DLD1 (cell line): ENCODE data around the gene FOS.
"Not testable (repeated sequence)": the region's sequence is repeated elsewhere in the genome, so short reads cannot be mapped to it uniquely, and the experiment has no call there.

Source experiments
- in situ Hi-C: cut with HindIII; loops from 2 replicates; pipeline ENCODE4 v1.10.0; 2017; ENCODE audit warnings: low sequenced_read_pairs

FOS gene

GRCh38 chr14:75292101-75292563 is 13.5 kb downstream of the FOS start:
- in situ Hi-C loops, result no loop called here

GRCh38 chr14:75292886-75293285 is 14.3 kb downstream of the FOS start:
- in situ Hi-C loops, result no loop called here

GRCh38 chr14:75293920-75294648 is 15.5 kb downstream of the FOS start:
- in situ Hi-C loops, result no loop called here

GRCh38 chr14:75294649-75295033 is 16.0 kb downstream of the FOS start:
- in situ Hi-C loops, result no loop called here

GRCh38 chr14:75295061-75295461 is 16.4 kb downstream of the FOS start:
- in situ Hi-C loops, result no loop called here

GRCh38 chr14:75295491-75296345 is 17.1 kb downstream of the FOS start:
- in situ Hi-C loops, result no loop called here

GRCh38 chr14:75297411-75298040 is 18.9 kb downstream of the FOS start:
- in situ Hi-C loops, result no loop called here

GRCh38 chr14:75298187-75298965 is 19.7 kb downstream of the FOS start:
- in situ Hi-C loops, result no loop called here

GRCh38 chr14:75299059-75299458 is 20.4 kb downstream of the FOS start:
- in situ Hi-C loops, result no loop called here

- in situ Hi-C loops, result no loop called here
Observed at GRCh38 chr14:75299576-75299975, 20.9 kb downstream of the FOS start.

GRCh38 chr14:75301666-75302325 is 23.2 kb downstream of the FOS start:
- in situ Hi-C loops, result loop anchor here (5.0 kb wide), 1 partner anchor 174 kb away; the partner anchor contains the start of gene NEK9

- in situ Hi-C loops, result loop anchor here (5.0 kb wide), 1 partner anchor 176 kb away; the partner anchor contains the start of gene NEK9
Observed at GRCh38 chr14:75303381-75303789, 24.8 kb downstream of the FOS start.

GRCh38 chr14:75306410-75306809 is 27.8 kb downstream of the FOS start:
- in situ Hi-C loops, result not testable (repeated sequence)

- in situ Hi-C loops, result no loop called here
Observed at GRCh38 chr14:75306927-75307699, 28.5 kb downstream of the FOS start.

- in situ Hi-C loops, result no loop called here
Observed at GRCh38 chr14:75307700-75308379, 29.2 kb downstream of the FOS start.

- in situ Hi-C loops, result not testable (repeated sequence)
Observed at GRCh38 chr14:75308991-75309390, 30.4 kb downstream of the FOS start.

GRCh38 chr14:75309561-75309960 is 30.9 kb downstream of the FOS start:
- in situ Hi-C loops, result not testable (repeated sequence)

GRCh38 chr14:75310295-75311111 is 31.9 kb downstream of the FOS start:
- in situ Hi-C loops, result no loop called here
